NCI-H2029 treated with DMSO at 0.1 percent for 48 hours (cell line): ENCODE data around the gene ISG20.

Source experiments
- DNase-seq: peaks from one replicate; lab custom pipeline; 2025; lab: John Stamatoyannopoulos, UW

ISG20 gene

GRCh38 chr15:88684345-88684744 lies 45.5 kb downstream of the ISG20 start:
- no peak for DNase-seq

- DNase-seq = no peak
Observed at GRCh38 chr15:88686166-88686565, 47.4 kb downstream of the ISG20 start.

- DNase-seq = no peak
Observed at GRCh38 chr15:88688394-88688933, 49.6 kb downstream of the ISG20 start.

DNA sequence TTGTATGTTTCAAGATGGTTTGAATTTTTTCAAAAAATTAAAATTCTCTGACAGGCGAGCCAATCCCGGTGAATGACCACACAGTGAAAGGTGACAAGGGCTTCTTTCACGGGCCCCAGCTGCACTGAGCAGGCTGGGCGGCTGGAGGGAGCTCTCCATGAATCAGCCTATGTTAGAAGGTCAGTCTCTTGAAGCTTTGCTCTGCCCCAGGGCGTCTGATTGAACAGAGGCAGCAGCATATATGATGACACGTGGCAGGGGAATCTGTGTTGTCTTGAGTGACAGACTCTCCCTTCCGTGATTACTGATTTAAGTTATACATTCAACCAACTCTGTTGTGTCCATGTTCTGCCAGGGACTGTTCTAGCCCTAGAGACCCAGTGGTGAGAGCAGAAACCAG lies 51.5 kb downstream of the ISG20 start:
- no peak for DNase-seq

- no peak for DNase-seq
Observed at GRCh38 chr15:88693191-88693590, 54.4 kb downstream of the ISG20 start.

GRCh38 chr15:88695101-88695500 lies 56.3 kb downstream of the ISG20 start:
- DNase-seq = no peak

DNA sequence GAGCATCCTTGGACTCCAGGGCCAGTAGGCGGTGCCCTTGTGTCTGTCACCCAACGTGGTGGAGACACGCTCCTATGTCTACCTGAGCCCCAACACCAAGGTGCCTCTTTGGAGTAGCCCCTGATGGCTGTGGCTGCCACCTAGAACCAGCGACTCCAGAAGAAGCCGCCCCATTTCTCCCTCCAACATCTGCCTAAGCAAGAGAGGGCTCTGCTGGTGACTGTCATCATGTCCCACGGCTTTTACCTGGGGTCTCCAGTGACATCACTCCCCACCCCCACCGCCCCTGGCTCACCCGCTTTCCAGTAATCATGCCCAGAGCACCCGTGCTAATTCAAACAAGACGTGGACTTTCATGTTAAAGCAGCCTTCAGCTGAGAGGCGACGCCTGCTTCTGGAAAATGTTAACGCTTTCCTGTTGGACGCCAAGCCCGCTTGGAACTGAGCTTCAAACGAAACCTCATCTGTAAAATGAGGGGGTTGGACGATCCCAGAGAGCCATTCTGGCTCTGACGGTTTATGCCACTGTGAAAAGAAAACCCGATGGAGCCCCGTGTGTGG lies 57.0 kb downstream of the ISG20 start:
- no peak for DNase-seq

DNA sequence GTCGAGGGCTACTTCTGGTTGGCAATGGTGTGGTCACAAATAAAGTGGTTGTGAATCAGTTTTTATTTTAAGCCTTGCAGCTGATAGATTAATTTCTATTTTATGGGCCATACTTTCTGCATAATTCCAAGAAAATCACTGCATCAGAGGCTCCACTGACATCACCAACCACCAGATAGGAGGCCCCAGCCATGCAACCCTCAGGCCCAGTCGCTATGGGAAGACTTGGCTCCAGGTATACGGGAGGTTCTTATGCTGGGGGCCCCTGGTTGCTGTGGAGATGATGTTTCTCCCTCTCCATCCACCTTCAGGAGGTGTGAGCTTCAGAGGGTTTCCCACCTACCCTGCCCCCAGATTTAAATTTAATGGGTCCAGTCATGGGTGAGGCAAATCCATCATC lies 57.4 kb downstream of the ISG20 start:
- no peak for DNase-seq

- DNase-seq = no peak
Observed at GRCh38 chr15:88697276-88697675, 58.5 kb downstream of the ISG20 start.

DNA sequence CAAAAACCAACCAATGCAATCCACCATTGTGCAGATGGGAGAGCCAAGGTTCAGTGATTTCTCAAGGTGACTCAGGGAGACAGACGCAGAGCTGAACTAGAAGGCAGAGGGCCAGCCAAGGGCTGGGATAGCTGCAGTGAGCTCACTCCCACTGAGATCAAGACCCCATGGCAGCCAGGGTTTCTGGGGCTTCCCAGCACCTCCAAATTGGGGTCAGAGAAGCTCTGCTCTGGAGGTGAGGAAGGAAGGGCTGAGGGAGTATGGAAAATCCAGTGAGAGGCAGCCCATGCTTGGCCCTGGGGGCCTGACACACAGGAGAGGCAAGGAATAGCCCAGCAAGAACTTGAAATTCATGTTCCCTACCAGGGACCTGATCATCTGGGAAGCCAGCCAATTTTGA lies 61.0 kb downstream of the ISG20 start:
- no peak for DNase-seq

DNA sequence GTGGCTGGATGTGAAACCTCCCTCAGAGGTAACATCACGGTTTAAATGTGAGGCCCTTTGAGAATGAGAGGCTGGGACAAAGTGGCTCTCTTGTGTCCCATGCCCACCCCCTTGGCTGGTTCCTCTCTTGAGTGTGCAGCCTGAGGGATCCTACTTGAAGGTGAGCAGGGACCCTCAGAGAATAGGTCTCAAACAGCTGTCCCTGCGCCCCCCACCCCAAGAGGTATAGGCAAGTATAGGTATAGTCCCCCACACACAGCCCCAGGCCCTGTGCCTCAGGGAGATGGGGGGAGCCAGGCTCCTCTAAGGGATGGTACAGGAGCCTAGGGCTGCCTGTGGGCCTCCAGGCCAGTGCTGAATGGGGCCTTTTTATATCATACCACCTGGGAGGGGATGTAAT lies 61.9 kb downstream of the ISG20 start:
- no peak for DNase-seq

GRCh38 chr15:88701561-88702095 lies 62.8 kb downstream of the ISG20 start:
- DNase-seq = no peak

DNA sequence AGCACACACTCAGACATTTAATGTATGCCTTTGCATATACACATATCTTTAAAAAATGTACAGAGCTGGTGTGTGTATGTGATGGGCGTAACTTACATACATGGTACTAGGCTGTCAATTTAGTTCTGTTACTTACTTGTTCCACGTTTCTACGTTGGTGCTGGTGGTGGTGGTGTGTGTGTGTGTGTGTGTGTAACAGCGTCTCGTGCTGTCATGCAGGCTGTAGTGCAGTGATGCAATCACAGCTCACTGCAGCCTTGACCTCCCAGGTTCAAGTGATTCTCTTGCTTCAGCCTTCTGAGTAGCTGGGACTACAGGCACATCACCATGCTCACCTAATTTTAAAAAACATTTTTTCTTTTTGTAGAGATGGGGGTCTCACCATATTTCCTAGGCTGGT lies 64.2 kb downstream of the ISG20 start:
- no peak for DNase-seq

DNA sequence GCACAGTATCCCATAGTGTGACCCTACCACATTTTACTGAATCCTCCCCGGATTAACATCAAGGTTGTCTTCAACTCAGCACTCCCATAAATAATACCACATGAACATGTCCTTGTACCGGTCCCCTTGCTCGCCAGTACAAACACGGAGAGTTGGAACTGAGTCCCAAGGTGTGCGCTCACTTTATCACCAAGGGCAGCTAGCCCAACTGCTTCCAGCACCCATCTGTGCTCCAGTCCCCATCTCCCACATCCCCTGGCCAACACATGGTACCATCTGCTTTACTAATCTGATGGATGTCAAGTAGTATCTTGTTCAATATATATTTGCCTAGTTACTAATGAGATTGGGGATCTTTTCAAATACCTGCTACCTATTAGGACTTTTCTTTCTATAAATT lies 64.7 kb downstream of the ISG20 start:
- no peak for DNase-seq

DNA sequence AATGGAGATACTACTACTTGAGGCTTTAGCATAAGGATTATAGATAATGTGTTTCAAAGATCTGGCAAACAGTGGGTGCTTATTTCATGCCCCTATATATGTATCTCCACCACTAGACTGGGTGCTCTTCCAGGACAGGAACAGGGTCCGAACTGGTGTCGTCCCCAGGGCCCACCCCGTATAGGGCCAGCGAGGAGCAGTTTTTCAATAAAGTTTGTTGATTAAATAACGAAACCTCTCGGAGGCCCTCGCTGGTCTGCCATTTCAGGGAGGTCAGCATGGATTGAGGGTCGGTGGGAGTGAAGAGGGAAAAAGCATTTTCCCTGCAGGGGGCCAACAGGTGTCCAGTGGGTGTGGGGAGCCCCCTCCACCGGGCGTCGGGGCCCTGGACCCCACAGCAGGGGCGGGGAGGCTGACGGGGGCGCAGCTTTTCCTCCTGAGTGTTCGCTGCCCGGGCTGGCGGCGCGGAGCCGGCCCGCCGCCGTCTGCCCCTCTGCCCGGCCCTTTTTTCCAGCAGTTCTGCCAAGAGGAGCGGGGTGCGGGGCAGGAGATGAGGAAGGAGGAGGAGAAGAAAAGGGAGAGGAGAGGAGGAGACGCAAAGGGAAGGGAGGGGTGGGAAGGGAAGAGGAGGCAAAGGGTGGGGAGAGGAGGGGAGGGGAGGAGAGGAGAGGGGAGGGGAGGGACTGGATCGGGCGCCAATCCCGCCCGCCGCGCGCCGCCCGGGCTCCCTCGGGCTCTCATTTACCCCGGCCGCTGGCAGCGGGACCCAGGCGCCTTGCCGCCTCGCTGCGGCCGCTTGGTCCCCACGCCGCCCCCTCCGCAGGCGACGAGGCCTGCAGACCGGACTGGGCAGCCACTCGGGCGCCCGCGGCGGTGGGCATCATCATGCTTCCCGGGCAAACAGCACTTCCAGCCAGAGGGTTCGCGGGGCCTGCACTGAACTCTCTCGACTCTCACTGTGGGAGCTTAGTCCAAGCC lies 66.3 kb downstream of the ISG20 start:
- no peak for DNase-seq

- DNase-seq = no peak
Observed at GRCh38 chr15:88705769-88706165, 67.0 kb downstream of the ISG20 start.
